Progenitor cell of endocrine pancreas (in vitro differentiated cells): Measurements from ENCODE around the gene FRMPD4. TPM values are rescaled to one million over a fixed set of nuclear protein-coding genes. Genes with fewer than 3 reads are reported as not detected.

Experiments
- DNase-seq: peaks from one replicate; pipeline ENCODE4 v3.0.0; 2021; ENCODE audit warnings: low spot score; ENCODE audit not compliant: unreplicated experiment
- H3K27ac Mint-ChIP-seq: 2 replicates; pipeline ENCODE4 v1.8.0; 2021; ENCODE audit warnings: mild to moderate bottlenecking, moderate library complexity, mixed read lengths
- H3K27me3 Mint-ChIP-seq: 2 replicates; pipeline ENCODE4 v1.8.0; 2021; ENCODE audit warnings: mixed read lengths
- H3K36me3 Mint-ChIP-seq: 2 replicates; pipeline ENCODE4 v1.8.0; 2022; ENCODE audit warnings: mixed read lengths; ENCODE audit not compliant: insufficient read depth
- H3K4me1 Mint-ChIP-seq: 2 replicates; pipeline ENCODE4 v1.8.0; 2021; ENCODE audit warnings: low read depth, mixed read lengths
- H3K4me3 Mint-ChIP-seq: 2 replicates; pipeline ENCODE4 v1.8.0; 2021; ENCODE audit warnings: low read depth, mild to moderate bottlenecking, moderate library complexity, mixed read lengths
- H3K9me3 Mint-ChIP-seq: 2 replicates; pipeline ENCODE4 v1.8.0; 2021; ENCODE audit warnings: low read depth, mixed read lengths
- CTCF ChIP-seq: fragments of 200-600 bp; sonication (generic); IDR thresholded peaks from one replicate; pipeline ENCODE4 v1.5.0; 2021; ENCODE audit warnings: antibody characterized with exemption, mild to moderate bottlenecking; ENCODE audit not compliant: unreplicated experiment
- total RNA-seq: library from RNA; stranded (reverse); gene quantifications from 2 replicates; pipeline ENCODE4 v1.2.1, GENCODE V29; 2021

The FRMPD4 gene
- total RNA-seq, 1 donor from 2014 or later, result 0.10 TPM

GRCh38 chrX:12128017-12128416 is 10.3 kb upstream of the FRMPD4 start:
- Mint-ChIP-seq H3K27ac (no peak overlapping the region), H3K4me3 (no peak overlapping the region), H3K4me1 (no peaks in the 10 kb centered on the region), H3K36me3 (no peaks in the 10 kb centered on the region), H3K9me3 (peaks cover 27% of the 10 kb centered on the region), H3K27me3 (no peaks in the 10 kb centered on the region)
- DNase-seq, result no peak
- TF ChIP-seq CTCF, result no peak

GRCh38 chrX:12137951-12138360 is 317 bp upstream of the FRMPD4 start:
- Mint-ChIP-seq H3K4me3 (peak overlapping the region; percentile 69), H3K9me3 (no peaks in the 10 kb centered on the region), H3K27ac (peak overlapping the region; percentile 30), H3K27me3 (peaks cover 68% of the 10 kb centered on the region), H3K4me1 (peaks cover 8% of the 10 kb centered on the region), H3K36me3 (no peaks in the 10 kb centered on the region)
- no peak for TF ChIP-seq CTCF
- DNase-seq, result peak; percentile 9

GRCh38 chrX:12139934-12140611 is 1.8 kb downstream of the FRMPD4 start:
- H3K36me3 Mint-ChIP-seq, result no peaks in the 10 kb centered on the region
- no peak for TF ChIP-seq CTCF
- no peak overlapping the region for H3K27ac Mint-ChIP-seq
- H3K27me3 Mint-ChIP-seq, result peaks cover 67% of the 10 kb centered on the region
- DNase-seq, result no peak
- H3K4me1 Mint-ChIP-seq, result peaks cover 8% of the 10 kb centered on the region
- H3K4me3 Mint-ChIP-seq, result no peak overlapping the region
- no peaks in the 10 kb centered on the region for H3K9me3 Mint-ChIP-seq

- Mint-ChIP-seq H3K9me3 (no peaks in the 10 kb centered on the region), H3K27me3 (peaks cover 53% of the 10 kb centered on the region), H3K27ac (no peak overlapping the region), H3K4me3 (no peak overlapping the region), H3K4me1 (peaks cover 8% of the 10 kb centered on the region), H3K36me3 (no peaks in the 10 kb centered on the region)
- no peak for DNase-seq
- TF ChIP-seq CTCF, result no peak
Observed at GRCh38 chrX:12141511-12141910, 3.2 kb downstream of the FRMPD4 start.

- Mint-ChIP-seq H3K27ac (no peak overlapping the region), H3K4me3 (no peak overlapping the region), H3K4me1 (peaks cover 5% of the 10 kb centered on the region), H3K9me3 (no peaks in the 10 kb centered on the region), H3K27me3 (peaks cover 43% of the 10 kb centered on the region), H3K36me3 (no peaks in the 10 kb centered on the region)
- TF ChIP-seq CTCF, result no peak
- DNase-seq, result no peak
Observed at GRCh38 chrX:12142661-12143060, 4.4 kb downstream of the FRMPD4 start.
